Smooth muscle cell (in vitro differentiated cells): Measurements from ENCODE around the gene CENPO. TPM values are rescaled to one million over a fixed set of nuclear protein-coding genes. Genes with fewer than 3 reads are reported as not detected.
"Not testable (repeated sequence)": the region's sequence is repeated elsewhere in the genome, so short reads cannot be mapped to it uniquely, and the experiment has no call there.

Source experiments
- DNase-seq: peaks from one replicate; lab custom pipeline; 2025; ENCODE audit not compliant: unreplicated experiment; lab: John Stamatoyannopoulos, UW
- H2AFZ ChIP-seq: fragments of 200-600 bp; sonication (generic); 2 replicates; pipeline ENCODE4 v1.6.0; 2016; ENCODE audit warnings: antibody characterized with exemption, low read depth, mild to moderate bottlenecking
- H3F3A ChIP-seq: fragments of 200-600 bp; sonication (generic); 2 replicates; pipeline ENCODE4 v1.6.0; 2017; ENCODE audit warnings: antibody characterized with exemption, low read depth
- H3K27ac ChIP-seq: fragments of 200-600 bp; sonication (generic); 2 replicates; pipeline ENCODE4 v1.5.1; 2016; ENCODE audit warnings: low read depth, mild to moderate bottlenecking
- H3K27me3 ChIP-seq: fragments of 200-600 bp; sonication (generic); 2 replicates; pipeline ENCODE4 v1.6.1; 2016; ENCODE audit warnings: low read depth, mild to moderate bottlenecking
- H3K36me3 ChIP-seq: fragments of 200-600 bp; sonication (generic); 2 replicates; pipeline ENCODE4 v1.5.1; 2016; ENCODE audit warnings: low read depth
- H3K4me1 ChIP-seq: fragments of 200-600 bp; sonication (generic); 2 replicates; pipeline ENCODE4 v1.5.1; 2016; ENCODE audit warnings: low read depth
- H3K4me2 ChIP-seq: fragments of 200-600 bp; sonication (generic); 2 replicates; pipeline ENCODE4 v1.6.0; 2016; ENCODE audit warnings: mild to moderate bottlenecking
- H3K4me3 ChIP-seq: fragments of 200-600 bp; sonication (generic); 2 replicates; pipeline ENCODE4 v1.5.1; 2016; ENCODE audit warnings: mild to moderate bottlenecking
- H3K79me2 ChIP-seq: fragments of 200-600 bp; sonication (generic); 2 replicates; pipeline ENCODE4 v1.6.0; 2016; ENCODE audit warnings: low read depth, mild to moderate bottlenecking
- H3K9ac ChIP-seq: fragments of 200-600 bp; sonication (generic); 2 replicates; pipeline ENCODE4 v1.6.0; 2016; ENCODE audit warnings: low read depth
- H3K9me3 ChIP-seq: fragments of 200-600 bp; sonication (generic); replicated peaks from 2 replicates; pipeline ENCODE4 v1.5.1; 2016; ENCODE audit warnings: low read depth
- H4K20me1 ChIP-seq: fragments of 200-600 bp; sonication (generic); 2 replicates; pipeline ENCODE4 v1.6.0; 2016; ENCODE audit warnings: low read depth
- WGBS: methylation state at CpG from one replicate; pipeline ENCODE4 v1.1.7; 2016; ENCODE audit warnings: low lambda C conversion rate; 5-methylcytosine and 5-hydroxymethylcytosine counted together
- polyA plus RNA-seq: library from polyadenylated mRNA; unstranded; fragments of >200 nt; fragmentation: Nextera tagmentation; extraction: Ambion mirVana; gene quantifications from 2 replicates; pipeline ENCODE4 v1.2.1, GENCODE V29; 2016
- total RNA-seq: library from RNA; depleted of rRNA; stranded (reverse); fragments of >200 nt; gene quantifications from 2 replicates; pipeline ENCODE4 v1.2.3, GENCODE V29; 2014
- TF ChIP-seq, protein P1 (sequence below): fragments of 200-600 bp; sonication (generic); IDR thresholded peaks from 2 replicates; pipeline ENCODE4 v1.5.1; 2017; ENCODE audit warnings: borderline replicate concordance, mild to moderate bottlenecking, antibody characterized with exemption; ENCODE audit not compliant: insufficient read depth, poor library complexity, severe bottlenecking

CENPO gene
- total and polyA plus RNA-seq, 2 experiments from 2014 or later: 14.1 to 15.3 TPM

DNA sequence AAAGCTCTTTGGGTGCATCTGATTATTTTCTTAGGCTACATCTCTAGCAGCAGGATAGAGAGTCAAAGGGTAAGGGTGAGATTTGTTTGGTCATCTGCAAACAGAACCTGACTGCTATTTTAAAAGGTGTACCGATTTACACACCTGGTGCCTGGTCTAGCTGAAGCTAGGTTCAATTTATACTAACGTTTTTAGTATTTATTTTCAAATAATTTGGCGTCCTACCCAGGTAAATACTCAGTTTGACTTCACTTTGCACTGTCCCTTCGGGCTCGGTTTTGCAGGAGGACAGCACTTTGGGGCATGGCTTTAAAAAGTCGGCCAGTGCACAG is 717 bp upstream of the CENPO start:
- no peaks in the 10 kb centered on the region for H3K9me3 ChIP-seq
- peaks cover 4% of the 10 kb centered on the region for H3F3A ChIP-seq
- peak overlapping the region; percentile 95 for H3K9ac ChIP-seq
- peak overlapping the region; percentile 82 for H3K4me3 ChIP-seq
- TF ChIP-seq, protein P1, sequence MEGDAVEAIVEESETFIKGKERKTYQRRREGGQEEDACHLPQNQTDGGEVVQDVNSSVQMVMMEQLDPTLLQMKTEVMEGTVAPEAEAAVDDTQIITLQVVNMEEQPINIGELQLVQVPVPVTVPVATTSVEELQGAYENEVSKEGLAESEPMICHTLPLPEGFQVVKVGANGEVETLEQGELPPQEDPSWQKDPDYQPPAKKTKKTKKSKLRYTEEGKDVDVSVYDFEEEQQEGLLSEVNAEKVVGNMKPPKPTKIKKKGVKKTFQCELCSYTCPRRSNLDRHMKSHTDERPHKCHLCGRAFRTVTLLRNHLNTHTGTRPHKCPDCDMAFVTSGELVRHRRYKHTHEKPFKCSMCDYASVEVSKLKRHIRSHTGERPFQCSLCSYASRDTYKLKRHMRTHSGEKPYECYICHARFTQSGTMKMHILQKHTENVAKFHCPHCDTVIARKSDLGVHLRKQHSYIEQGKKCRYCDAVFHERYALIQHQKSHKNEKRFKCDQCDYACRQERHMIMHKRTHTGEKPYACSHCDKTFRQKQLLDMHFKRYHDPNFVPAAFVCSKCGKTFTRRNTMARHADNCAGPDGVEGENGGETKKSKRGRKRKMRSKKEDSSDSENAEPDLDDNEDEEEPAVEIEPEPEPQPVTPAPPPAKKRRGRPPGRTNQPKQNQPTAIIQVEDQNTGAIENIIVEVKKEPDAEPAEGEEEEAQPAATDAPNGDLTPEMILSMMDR: no peak
- 6% methylated on average over 6 of the region's 6 CpGs for WGBS
- peaks cover 38% of the 10 kb centered on the region for H3K79me2 ChIP-seq
- peak overlapping the region; percentile 96 for H3K27ac ChIP-seq
- H3K4me1 ChIP-seq: peaks cover 20% of the 10 kb centered on the region
- no peak for DNase-seq
- no peaks in the 10 kb centered on the region for H4K20me1 ChIP-seq
- H3K27me3 ChIP-seq: no peaks in the 10 kb centered on the region
- H2AFZ ChIP-seq: peak overlapping the region; percentile 93
- H3K4me2 ChIP-seq: peak overlapping the region; percentile 91
- H3K36me3 ChIP-seq: no peaks in the 10 kb centered on the region

DNA sequence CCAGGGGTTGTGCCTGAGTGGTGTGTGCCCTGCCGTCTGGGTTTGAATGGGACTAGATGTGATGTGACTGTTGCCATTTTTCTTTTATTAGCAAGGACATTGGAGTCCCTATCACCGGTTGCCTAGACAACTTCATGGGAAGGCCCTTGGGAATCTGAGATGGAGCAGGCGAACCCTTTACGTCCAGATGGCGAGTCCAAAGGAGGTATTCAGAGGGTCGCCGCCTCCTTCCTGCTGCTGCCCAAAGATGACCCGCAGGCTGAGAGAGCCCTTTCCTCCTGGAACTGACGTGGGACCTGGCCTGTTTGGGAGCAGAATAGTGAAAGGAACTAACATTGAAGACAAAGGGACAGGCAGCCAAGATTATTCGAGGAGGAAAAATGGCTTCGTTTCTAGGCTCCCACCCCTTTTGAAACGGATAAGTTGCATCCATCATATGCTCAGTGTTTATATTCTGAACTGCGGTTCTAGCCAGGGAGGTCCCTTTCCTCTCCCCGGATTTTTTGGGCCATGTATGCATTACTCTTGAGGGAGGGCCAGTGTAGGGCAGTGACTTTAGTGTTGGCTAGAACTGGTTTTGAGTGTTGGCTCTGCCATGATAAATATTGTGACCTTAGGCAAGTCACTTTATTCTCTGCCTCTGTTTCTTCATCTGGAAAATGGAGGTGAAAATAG is 673 bp downstream of the CENPO start:
- TF ChIP-seq, protein P1: no peak
- WGBS: under 1% methylated on average over 14 of the region's 14 CpGs
- peaks cover 52% of the 10 kb centered on the region for H3K79me2 ChIP-seq

DNA sequence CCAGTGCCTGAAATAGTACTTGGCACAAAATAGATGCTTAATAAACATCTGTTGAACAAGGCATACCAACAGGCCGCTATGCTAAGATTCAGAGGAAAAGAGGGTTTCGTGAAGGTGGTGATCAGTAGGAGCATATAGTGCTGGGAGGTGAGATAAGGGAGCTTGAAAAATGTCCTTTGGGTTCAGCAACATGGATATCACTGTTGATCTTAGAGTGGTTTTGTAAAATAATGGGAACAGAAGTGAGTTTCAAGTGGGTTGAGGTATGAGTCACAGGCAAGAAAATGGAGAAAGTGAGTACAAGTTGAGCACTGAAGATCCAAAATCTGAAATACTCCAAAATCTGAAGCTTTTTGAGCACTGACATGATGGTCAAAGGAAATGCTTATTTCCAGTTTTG is 4.4 kb downstream of the CENPO start:
- Histone ChIP-seq H3K9ac (no peak overlapping the region), H2AFZ (no peak overlapping the region), H3K36me3 (peaks cover 6% of the 10 kb centered on the region), H3K4me3 (no peak overlapping the region), H3K79me2 (peaks cover 68% of the 10 kb centered on the region), H3K9me3 (no peaks in the 10 kb centered on the region), H3K4me2 (no peak overlapping the region), H3K27me3 (no peaks in the 10 kb centered on the region), H4K20me1 (no peaks in the 10 kb centered on the region), H3K27ac (no peak overlapping the region), H3K4me1 (peaks cover 13% of the 10 kb centered on the region), H3F3A (no peaks in the 10 kb centered on the region)
- TF ChIP-seq, protein P1: no peak
- DNase-seq: no peak
- 98% methylated on average over 2 of the region's 2 CpGs for WGBS

More for the DNA sequence above, 673 bp downstream of the CENPO start:
- Histone ChIP-seq H3K9me3 (no peaks in the 10 kb centered on the region), H4K20me1 (no peaks in the 10 kb centered on the region), H3K4me2 (peak overlapping the region; percentile 91), H2AFZ (peak overlapping the region; percentile 93), H3K9ac (peak overlapping the region; percentile 95), H3K36me3 (no peaks in the 10 kb centered on the region), H3F3A (peaks cover 4% of the 10 kb centered on the region), H3K27ac (peak overlapping the region; percentile 36), H3K4me3 (peak overlapping the region; percentile 82), H3K27me3 (no peaks in the 10 kb centered on the region), H3K4me1 (peaks cover 20% of the 10 kb centered on the region)
- DNase-seq: no peak

DNA sequence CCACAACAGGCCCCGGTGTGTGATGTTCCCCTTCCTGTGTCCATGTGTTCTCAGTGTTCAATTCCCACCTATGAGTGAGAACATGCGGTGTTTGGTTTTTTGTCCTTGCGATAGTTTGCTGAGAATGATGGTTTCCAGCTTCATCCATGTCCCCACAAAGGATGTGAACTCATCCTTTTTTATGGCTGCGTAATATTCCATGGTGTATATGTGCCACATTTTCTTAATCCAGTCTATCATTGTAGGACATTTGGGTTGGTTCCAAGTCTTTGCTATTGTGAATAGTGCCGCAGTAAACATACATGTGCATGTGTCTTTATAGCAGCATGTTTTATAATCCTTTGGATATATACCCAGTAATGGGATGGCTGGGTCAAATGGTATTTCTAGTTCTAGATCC is 7.3 kb downstream of the CENPO start:
- H3K79me2 ChIP-seq: peaks cover 54% of the 10 kb centered on the region
- not testable (repeated sequence) for H3K27me3 ChIP-seq, H3K4me2 ChIP-seq, H3K4me3 ChIP-seq, H3K36me3 ChIP-seq, H3K9ac ChIP-seq, H3K27ac ChIP-seq, DNase-seq, H2AFZ ChIP-seq, H4K20me1 ChIP-seq, H3K9me3 ChIP-seq, H3F3A ChIP-seq, H3K4me1 ChIP-seq
- 78% methylated on average over 5 of the region's 5 CpGs for WGBS

DNA sequence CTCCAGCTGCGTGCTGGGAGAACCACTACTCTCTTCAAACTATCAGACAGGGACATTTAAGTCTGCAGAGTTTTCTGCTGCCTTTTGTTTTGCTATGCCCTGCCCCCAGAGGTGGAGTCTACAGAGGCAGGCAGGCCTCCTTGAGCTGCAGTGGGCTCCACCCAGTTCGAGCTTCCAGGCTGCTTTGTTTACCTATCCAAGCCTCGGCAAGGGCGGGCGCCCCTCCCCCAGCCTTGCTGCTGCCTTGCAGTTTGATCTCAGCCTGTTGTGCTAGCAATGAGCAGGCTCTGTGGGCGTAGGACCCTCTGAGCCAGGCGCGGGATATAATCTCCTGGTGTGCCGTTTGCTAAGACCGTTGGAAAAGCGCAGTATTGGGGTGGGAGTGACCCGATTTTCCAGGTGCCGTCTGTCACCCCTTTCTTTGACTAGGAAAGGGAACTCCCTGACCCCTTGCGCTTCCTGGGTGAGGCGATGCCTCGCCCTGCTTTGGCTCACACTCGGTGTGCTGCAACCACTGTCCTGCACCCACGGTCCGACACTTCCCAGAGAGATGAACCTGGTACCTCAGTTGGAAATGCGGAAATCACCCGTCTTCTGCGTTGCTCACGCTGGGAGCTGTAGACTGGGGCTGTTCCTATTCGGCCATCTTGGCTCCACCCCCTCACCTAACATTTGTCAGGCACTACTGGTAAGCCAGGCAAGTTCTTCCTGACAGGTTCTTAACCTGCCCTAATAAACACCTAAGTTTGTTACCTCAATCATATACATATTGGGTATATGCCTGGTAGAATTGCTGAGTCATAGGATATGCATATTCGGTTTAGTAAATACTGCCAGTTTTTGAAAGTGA is 12.8 kb downstream of the CENPO start:
- not testable (repeated sequence) for H3K27ac ChIP-seq, H4K20me1 ChIP-seq, H3K4me2 ChIP-seq, DNase-seq, H2AFZ ChIP-seq, H3K9ac ChIP-seq, H3K4me1 ChIP-seq, H3F3A ChIP-seq, H3K4me3 ChIP-seq, H3K36me3 ChIP-seq, H3K27me3 ChIP-seq, H3K9me3 ChIP-seq
- WGBS: over 99% methylated on average over 24 of the region's 25 CpGs
- peaks cover 55% of the 10 kb centered on the region for H3K79me2 ChIP-seq
